HT1080 (cell line): ENCODE results near the gene MAVS. TPM values are rescaled to one million over a fixed set of nuclear protein-coding genes. Genes with fewer than 3 reads are reported as not detected.
"Not testable (repeated sequence)": the region's sequence is repeated elsewhere in the genome, so short reads cannot be mapped to it uniquely, and the experiment has no call there.

Experiments
- DNase-seq: peaks from one replicate; pipeline ENCODE4 v3.0.0-alpha.2; 2015; ENCODE audit warnings: low read depth
- total RNA-seq: library from RNA; depleted of rRNA; stranded (reverse); fragments of >200 nt; shearing (Covaris generic); gene quantifications from 2 replicates; pipeline ENCODE4 v1.2.3, GENCODE V29; 2014

Gene MAVS
- total RNA-seq, 1 experiment from 2014 or later, result 20.1 TPM

DNA sequence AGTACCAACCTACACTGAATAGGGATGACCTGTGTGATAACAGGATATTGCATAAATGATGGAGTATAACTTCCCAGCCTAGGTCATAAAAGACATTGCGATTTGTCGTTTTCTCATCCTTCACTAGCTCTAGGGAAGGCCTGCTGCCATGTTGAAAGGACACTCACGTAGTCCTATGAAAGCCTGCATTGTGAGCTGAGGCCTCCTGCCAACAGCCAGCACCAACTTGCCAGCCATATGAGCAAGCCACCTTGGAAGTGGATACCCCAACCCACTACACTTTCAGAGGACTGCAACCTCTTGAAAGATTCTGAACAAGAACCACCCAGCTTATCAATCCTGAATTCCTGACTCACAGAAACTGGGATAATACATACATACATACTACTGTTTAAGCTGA lies 39.1 kb downstream of the MAVS start:
- DNase-seq, result no peak

DNA sequence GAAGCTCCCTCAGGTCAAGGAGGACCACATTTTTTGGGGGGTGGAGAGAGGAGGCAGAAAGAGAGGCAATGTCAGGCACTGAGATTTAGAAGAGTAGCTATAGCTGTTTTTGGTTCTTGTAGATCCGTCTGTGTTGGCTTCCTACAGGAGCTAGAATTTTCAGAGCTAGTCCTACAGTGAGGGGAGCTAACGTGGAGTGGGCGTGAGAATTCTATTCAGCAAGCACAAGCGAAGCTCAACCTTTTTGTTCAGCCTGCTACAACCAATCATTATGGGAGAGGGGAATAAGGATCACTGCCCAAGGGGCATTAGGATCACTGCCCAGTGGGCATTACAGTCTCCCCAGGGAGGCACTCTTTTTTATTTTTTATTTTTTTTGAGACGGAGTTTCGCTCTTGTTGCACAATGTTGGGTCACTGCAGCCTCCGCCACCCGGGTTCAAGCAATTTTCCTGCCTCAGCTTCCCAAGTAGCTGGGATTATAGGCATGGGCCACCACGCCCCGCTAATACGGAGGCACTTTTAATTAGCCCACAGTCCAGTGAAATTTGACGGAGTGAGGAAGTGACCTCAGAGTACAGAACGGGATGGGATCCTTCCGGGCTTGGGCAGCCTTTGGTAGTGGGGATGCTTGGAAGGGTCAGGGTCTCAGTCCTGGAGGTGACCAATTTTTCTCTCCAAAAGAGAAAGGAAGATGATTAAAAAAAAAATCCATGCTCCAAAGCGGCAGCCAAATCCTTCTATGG lies 41.4 kb downstream of the MAVS start:
- no peak for DNase-seq

DNA sequence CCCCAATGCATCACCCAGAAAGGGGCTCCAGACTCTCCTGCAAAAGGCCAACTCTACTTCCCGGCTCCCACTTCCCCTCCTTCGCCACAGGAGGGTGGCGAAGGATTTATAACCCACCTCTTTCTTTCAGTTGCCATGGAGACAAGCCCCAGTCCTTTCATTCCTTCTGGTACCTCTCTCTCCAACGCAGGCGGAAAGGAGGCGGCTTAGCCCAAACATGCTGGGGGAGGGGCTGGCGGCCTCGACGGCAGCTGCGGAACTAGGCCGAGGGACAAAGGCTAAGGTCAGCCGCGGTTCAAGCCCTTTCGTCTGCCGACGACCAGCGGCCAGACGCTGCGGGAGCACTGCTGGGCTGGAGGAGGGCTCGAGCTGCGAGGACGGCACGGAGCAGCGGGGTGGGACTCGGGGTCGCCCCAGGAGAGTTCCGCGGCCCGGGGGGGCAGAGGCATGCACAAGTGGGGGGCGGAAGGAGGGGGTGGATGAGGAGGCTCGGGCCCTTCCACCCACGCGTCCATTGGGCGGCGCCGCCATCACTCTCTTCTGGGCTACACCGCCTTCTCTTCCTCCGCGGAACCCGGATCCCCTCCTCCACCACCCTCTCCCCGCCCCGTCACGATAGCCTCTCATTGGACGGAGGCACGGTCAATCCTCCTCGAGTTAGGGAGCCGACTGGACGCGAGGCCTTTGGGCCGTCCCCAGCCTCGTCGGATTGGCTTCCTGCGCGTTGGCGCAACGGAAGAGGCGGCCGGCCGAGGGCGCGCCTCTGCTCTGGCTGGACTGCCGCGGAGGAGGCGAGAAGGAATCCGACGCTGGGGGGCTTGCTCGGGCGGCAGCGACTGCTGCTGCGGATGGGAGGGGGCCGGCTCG lies 42.2 kb downstream of the MAVS start, which contains the start of gene PANK2:
TSS of gene PANK2 (plus strand) at position 766 of the 867 bp plus-strand sequence.
- DNase-seq, result peak; percentile 99

DNA sequence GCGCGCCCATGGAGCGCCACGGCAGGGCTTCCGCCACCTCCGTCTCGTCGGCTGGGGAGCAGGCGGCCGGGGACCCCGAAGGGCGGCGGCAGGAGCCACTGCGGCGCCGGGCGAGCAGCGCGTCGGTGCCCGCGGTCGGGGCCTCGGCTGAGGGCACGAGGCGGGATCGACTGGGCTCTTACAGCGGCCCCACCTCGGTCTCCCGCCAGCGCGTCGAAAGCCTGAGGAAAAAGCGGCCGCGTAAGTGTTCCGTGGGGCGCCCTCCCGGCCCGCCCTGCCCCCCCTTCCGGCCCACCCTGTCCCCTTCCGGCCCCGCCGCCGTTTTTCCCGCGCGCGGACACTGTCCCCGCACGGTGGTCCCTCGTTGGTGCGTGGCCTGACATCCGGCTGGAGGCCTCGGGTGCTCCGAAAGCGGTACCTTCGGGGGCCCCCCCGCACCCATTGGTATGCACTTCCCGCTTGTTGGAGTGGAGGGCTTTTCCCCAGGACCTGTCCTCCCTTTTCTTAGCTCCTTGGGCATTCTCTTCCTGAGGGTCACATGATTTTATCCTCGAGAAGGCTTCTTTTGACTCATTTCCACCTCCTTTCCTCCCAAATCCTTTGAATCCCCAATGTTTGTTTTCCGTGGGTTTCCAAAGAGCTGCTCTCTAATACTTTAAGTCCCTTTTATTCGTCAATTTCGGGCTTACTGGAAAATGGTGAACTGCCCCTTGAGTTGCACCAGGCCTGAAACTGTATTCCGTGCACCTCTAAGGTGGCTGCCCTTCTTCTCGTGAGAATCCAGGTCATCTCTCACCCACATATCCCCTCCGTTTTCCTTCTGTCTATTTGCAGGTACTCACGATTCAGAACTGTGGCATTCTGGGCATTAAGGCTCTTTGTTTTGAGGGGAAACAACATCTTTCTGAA lies 43.1 kb downstream of the MAVS start:
- DNase-seq, result peak; percentile 40

DNA sequence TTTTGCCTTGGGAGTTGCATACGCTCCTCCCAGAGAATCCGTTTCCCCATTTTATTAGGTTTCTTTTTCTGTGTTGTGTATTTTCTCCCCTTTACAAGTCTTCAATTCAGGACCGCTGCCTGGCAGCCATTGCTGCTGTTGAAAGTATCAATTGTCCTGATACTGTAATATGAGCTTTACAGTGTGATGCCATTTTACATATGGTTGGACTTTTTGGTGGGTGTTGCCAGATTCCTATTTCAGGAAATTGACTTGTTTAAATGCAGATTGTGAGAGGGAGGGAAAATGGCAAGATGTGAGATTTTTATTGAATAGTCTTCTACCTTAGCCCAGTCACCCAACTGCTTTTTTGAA lies 43.7 kb downstream of the MAVS start:
- DNase-seq, result peak; percentile 35

DNA sequence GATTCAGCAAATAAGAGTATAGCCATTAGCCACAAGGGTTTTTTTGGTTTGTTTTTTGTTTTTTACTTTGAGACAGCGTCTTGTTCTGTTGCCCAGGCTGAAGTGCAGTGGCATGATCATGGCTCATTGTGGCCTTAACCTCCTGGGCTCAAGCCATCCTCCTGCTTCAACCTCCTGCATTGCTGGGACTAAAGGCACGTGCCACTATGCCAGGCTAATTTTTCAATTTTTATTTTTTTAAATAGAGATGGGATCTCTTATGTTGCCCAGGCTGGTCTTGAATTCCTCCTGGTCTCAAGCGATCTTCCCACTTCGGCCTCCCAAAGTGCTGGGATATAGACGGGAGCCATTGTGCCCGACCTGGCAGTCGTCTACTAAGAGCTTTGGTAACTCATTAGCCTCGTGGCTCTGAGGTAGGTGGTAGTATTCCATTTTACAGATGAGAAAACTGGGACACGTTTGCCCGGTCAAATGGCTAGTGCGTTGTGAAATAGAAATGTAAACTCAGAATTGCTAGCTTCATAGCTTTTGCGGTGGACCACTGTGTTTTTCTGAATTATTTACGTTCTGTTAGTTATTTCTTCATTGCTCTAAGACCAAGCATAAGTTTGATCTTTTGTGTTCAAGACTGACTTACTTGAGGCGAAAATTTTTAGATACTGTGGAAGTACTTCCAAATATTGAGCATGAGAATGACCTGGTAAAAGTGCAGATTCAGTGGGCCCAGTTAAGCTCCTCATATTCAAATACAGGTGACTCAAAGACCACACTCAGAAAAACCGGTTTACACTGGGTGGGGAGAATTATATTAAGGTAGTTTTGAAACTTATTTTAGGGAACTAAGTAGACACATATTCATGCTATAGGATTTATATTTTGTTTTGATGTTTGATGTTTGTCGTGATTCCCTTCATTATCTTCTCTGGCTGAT lies 44.6 kb downstream of the MAVS start:
- no peak for DNase-seq

DNA sequence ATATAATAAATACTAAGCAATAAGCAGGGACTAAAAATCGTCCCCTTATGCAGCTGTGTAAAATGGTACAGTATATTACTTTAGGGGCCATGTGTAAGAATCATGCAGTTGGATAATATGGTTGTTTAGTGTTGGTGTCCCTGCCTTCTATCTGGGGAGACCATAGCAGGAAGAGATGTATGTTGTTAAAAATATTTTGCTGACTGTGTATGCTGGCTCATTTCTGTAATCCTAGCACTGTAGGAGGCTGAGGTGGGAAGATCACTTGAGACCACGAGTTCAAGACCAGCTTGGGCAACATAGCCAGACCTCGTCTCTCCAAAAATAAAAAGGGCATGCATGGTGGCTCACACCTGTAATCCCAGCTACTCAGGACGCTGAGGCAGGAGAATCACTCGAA lies 48.2 kb downstream of the MAVS start:
- no peak for DNase-seq

DNA sequence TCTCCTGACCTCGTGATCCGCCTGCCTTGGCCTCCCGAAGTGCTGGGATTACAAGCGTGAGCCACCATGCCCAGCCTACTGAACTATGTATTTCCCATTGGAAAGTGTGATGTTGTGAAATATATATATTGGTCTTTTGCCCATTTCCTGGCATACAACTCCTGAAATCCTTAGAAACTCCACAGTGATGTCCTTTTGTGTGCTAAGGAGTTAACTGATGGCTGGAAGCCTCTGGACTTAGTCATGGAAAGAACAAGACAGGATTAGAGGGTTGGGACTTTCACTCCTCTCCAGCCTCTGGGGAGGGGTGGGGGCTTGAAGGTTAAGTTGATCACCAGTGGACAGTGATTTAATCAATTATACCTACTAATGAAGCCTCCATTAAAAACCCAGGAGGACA lies 49.7 kb downstream of the MAVS start:
- no peak for DNase-seq

DNA sequence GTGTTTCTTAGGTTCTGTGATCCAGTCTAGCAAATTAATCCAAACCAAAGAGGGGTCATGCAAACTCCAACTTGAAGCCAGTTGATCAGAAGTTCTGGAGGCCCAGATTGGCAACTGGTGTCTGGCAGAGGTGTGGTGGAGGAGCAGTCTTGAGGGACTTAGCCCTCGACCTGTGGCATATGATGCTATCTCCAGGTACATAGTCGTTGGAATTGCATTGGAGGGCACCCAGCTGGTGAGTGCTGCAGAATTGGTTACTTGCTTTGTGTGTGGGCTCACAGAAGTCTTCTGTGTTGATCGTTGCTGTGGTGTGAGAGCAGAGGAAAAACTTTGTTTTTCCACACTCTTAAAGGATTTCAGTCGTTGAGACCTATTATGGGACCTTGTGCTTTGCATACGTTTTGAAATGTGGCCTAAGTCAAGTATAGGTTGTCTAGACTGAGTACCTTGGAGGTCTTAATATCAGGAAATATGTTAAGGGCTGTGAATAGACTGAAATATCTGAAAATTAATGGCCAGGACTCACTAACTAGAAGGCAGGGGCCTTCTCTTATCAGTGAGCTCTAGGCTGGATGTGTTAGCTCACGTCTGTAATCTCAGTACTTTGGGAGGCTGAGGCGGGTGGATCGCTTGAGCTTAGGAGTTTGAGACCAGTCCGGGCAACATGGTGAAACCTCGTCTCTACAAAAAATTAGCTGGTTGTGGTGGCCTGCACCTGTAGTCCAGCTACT lies 50.4 kb downstream of the MAVS start:
- DNase-seq, result no peak

DNA sequence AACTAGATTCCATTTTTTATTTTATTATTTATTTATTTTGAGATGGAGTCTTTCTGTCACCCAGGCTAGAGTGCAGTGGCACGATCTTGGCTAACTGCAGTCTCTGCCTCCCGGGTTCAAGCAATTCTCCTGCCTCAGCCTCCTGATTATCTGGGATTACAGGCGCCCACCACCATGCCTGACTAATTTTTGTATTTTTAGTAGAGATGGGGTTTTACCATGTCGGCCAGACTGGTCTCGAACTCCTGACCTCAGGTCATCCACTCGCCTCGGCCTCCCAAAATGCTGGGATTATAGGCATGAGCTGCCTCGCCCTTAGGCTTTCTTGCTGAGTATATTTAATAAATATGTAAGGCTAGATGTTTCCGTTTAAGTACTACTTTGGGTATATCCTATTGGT lies 51.5 kb downstream of the MAVS start:
- not testable (repeated sequence) for DNase-seq

DNA sequence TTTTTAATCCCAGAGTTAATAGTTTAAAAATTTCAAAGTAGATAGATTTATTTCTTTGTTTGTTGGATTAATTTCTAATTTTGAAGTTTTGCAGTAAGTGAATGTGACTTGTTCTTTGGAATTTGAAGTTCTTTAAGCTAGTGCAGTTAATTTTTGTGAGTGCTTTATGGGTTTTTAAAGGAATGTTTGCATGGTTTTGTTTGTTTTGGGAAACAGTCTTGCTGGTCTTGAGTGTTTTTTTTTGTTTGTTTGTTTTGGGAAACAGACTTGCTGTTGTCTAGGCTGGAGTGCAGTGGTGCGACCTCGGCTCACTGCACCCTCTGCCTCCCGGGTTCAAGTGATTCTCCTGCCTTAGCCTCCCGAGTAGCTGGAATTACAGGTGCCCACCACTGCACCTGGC lies 52.0 kb downstream of the MAVS start:
- no peak for DNase-seq

DNA sequence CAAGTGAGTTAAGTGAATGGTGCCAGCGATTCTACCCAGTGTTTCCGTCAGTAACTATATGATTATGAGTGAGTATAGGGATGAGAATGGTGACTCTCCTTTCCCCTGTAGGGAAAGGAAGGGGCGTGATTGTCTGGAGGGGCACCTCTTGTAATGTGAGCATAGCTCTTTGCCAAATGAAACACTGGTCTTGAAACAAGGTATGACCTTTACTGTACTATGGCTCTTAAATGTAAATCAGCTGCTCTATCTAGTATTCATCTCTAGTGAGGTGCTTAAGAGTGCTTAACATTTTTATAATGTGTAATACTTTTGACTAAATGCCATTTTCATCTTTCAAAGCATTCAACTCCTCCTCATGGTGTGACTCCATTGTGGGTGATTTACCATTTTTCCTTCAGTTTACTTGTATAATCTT lies 53.6 kb downstream of the MAVS start:
- DNase-seq, result no peak

DNA sequence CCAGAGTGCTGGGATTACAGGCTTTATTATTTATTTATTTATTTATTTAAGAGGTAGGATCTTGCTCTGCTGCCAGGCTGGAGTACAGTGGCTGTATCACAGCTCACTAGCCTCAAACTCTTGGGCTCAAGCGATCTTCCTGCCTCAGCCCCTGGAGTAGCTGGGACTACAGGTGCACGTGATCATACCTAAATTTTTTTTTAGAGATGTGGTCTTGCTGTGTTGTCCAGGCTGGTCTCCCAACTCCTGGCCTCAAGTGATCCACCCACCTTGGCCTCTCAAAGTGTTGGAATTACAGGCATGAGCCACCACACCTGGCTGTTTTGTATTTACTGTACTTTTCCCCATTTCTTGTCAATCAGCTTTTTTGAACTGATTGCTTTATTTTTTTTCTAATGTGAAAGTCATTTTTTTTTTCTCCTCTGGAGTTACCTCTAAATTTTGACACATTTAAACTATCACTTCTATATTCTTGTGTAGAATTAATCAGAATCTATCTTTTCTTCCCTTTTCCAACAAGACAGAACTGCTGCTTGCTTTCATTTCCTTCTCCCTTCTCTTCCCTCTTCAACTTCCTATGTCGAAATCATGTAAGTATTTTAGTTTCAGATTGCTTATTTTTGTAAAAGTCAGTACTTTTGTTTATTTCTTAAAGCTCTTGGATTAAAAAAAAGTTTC lies 54.5 kb downstream of the MAVS start:
- DNase-seq, result no peak

DNA sequence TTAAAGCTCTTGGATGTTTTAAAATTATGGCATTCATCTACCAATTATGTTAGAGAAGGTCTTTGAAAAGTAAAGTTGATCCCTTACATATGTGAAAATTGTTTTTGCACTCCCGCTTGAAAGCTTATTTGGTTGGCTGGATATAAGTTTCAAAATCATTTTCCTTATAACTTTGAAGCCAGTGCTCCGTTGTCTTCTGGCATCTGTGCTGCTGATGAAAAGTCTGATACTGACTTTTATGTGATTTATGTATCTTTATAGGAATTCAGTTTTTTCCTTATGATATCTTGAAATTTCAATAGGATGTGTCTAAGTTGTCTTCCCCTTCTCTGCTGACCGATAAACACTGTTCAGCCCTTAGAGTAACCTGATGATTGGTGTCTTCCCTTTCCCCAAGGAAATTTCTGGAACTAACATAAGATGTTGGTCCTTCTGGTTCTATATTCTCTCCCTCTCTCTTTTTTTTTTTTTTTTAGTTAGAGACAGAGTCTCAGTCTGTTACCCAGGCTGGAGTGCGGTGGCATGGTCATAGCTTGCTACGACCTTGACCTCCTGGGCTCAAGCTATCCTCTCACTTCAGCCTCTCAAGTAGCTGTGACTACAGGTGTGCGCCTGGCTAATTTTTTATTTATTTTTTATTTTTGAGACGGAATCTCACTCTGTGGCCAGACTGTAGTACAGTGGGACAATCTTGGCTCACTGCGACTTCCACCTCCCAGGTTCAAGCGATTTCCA lies 55.2 kb downstream of the MAVS start:
- no peak for DNase-seq

DNA sequence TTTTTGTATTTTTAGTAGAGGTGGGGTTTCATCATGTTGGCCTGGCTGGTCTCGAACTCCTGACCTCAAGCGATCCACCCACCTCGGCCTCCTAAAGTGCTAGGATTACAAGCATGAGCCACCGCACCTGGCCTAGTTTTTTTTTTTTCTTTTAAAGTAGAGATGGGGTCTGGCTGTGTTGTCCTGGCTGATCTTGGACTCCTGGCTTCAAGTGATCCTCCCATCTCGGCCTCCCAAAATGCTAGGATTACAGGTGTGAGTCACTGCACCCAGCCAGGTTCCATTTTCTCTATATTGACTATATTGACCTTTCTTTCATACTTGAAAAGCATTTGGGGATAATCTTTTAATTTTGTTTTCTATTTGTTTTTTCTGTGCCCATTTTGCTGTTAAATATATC lies 55.8 kb downstream of the MAVS start:
- DNase-seq, result no peak

DNA sequence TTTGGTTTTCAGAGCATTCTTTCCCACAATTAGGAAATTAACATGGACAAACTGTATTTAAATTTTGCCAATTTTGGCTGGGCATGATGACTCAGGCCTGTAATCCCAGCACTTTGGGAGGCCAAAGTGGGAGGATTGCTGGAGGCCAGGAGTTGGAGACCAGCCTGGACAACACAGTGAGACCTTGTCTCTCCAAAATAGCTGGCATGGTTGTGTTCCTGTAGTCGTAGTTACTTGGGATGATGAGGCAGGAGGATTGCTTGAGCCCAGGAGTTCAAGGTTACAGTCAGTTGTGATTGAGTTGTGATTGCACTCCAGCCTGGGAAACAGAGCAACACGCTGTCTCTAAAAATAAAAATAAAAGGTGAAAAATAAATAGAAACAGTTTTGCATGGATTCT lies 57.6 kb downstream of the MAVS start:
- DNase-seq, result no peak

DNA sequence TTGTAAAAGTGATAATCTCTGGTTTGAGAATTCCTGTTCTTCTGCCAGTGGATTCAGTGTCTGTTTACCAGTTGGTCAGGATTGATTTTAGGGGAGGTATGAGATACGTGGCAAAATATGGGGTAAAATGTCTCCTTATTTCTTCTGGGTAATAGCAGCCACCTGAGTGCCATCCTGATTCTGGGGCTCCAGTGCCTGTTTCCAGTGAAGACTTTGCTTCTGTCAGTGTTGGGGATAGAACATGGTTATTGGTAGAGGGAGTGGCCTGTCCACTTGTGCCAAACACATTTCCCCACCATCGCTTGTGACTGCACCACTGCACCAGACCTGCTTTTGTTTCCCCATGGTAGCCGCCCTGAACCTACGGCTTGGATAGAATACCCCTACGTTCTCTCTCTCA lies 58.2 kb downstream of the MAVS start:
- DNase-seq, result no peak
